Heart left ventricle (tissue), 13 donors: ENCODE data around the gene CCDC107.
"Not testable (repeated sequence)": the region's sequence is repeated elsewhere in the genome, so short reads cannot be mapped to it uniquely, and the experiment has no call there.

ENCODE experiments used
- CTCF ChIP-seq, 12 donors: fragments of 200-600 bp; sonication (generic) in 4 of 12; IDR thresholded peaks; one replicate each; pipeline versions ENCODE4 v1.5.0 to v1.8.0; 2018 to 2022; ENCODE audit warnings: antibody characterized with exemption in 12 of 12, mild to moderate bottlenecking in 5 of 12
- POLR2A ChIP-seq, 2 donors: fragments of 450-650 bp; IDR thresholded peaks; one replicate each; pipeline ENCODE4 v1.6.1; 2017; ENCODE audit warnings: antibody characterized with exemption in 2 of 2, mild to moderate bottlenecking in 2 of 2, moderate library complexity in 2 of 2
- donor health status: ischemic (EF 13 %, LVEDD 7.1; RV severe dilation, severe dysfunction).
- donor health status: DM: no; HTN: yes; CAD: no.
- donor health status: DM: no; HTN: no; CAD: no.
- donor health status: ischemic (EF 25% LVEDD 6.9; RV normal size, moderate dysfunction).
- donor health status: ischemic (EF 25% LVEDD 5.7; RV mildly dilated, moderate dysfunction).
- donor health status: ischemic (EF 35%, LVEDD 5.7; RV mildly dilated, moderate dysfunction).
- donor health status: nonischemic (EF 11% LVEDD 7.7; RV severe dilation, severe dysfunction).
- donor health status: DM: yes; HTN: yes; CAD: no.
- donor health status: PGD.
- donor health status: ischemic (EF 29% LVEDD 5.4; RV normal size, mild dysfunction).
- donor health status: nonischemic (EF 23%, LVEDD 6.1; RV moderate dilation, normal function).

- not testable (repeated sequence) for TF ChIP-seq POLR2A, CTCF (IDR thresholded peaks at IDR 0.05)
Measured at GRCh38 chr9:35639225-35639624, 18.9 kb upstream of the CCDC107 start.
